Measurements from ENCODE around the gene ZNF253. TPM values are rescaled to one million over a fixed set of nuclear protein-coding genes. Genes with fewer than 3 reads are reported as not detected.
"Not testable (repeated sequence)": the region's sequence is repeated elsewhere in the genome, so short reads cannot be mapped to it uniquely, and the experiment has no call there.

The ZNF253 gene
- total and polyA plus RNA-seq, 2 of the 8 experiments (the other 6 are each of a cell fraction or from before 2014, with no cell fraction given): 8.3 to 64.0 TPM

- no peak for TF ChIP-seq POU5F1 (IDR thresholded peaks at IDR 0.05; ENCODE audit: low read depth, low read length)
- no peak for TF ChIP-seq SRF (IDR thresholded peaks at IDR 0.05; ENCODE audit: low read depth, low read length)
- no peak for TF ChIP-seq MAFK (IDR thresholded peaks at IDR 0.05; ENCODE audit: low read depth, low read length)
- no peak for TF ChIP-seq SUZ12 (IDR thresholded peaks at IDR 0.05; ENCODE audit: low read length)
- no peak for TF ChIP-seq JUN (IDR thresholded peaks at IDR 0.05; ENCODE audit: low read depth, low read length)
- TF ChIP-seq ASH2L (IDR thresholded peaks at IDR 0.05; ENCODE audit: low read length): no peak
These were observed 16.6 kb upstream of the ZNF253 start (continued) for GRCh38 chr19:19849056-19849455.

GRCh38 chr19:19851740-19852139 is 13.9 kb upstream of the ZNF253 start:
- H2BK12ac ChIP-seq (ENCODE audit: low read depth, low read length); H3K14ac ChIP-seq (ENCODE audit: insufficient read length); H3K27me3 ChIP-seq (replicated peaks in 1 of 4; ENCODE audit: control insufficient read depth in 3 of 4, extremely low read depth in 1 of 4, insufficient read depth in 3 of 4, low read length in 3 of 4); H3K4me2 ChIP-seq (ENCODE audit: insufficient read depth in 1 of 2, low read depth in 2 of 2, low read length in 2 of 2); H3K27ac ChIP-seq (ENCODE audit: low read depth, low read length); DNase-seq (ENCODE audit: low read depth in 1 of 2, low spot score in 2 of 2); H3K23ac ChIP-seq (ENCODE audit: insufficient read length); H3K36me3 ChIP-seq (ENCODE audit: control insufficient read depth in 2 of 4, insufficient read depth in 4 of 4, low read length in 3 of 4); H4K8ac ChIP-seq (ENCODE audit: extremely low read depth, insufficient read depth, low read length); H3K4ac ChIP-seq (replicated peaks; ENCODE audit: insufficient read length, low read depth, low read length); H2AK5ac ChIP-seq (ENCODE audit: low read depth, low read length); H3K18ac ChIP-seq (ENCODE audit: extremely low read depth, low read length); H2BK15ac ChIP-seq (ENCODE audit: low read length); H2BK5ac ChIP-seq (ENCODE audit: low read depth, low read length); H2BK20ac ChIP-seq (ENCODE audit: low read length); H3K23me2 ChIP-seq (ENCODE audit: low read depth, low read length); H3K4me3 ChIP-seq (ENCODE audit: extremely low read depth in 1 of 4, insufficient read depth in 2 of 4, low read depth in 3 of 4, low read length in 4 of 4); H3K79me1 ChIP-seq (ENCODE audit: low read depth, low read length); H4K20me1 ChIP-seq (replicated peaks in 1 of 2; ENCODE audit: control insufficient read depth in 1 of 2, insufficient read depth in 2 of 2, low read length in 2 of 2); H4K5ac ChIP-seq (ENCODE audit: insufficient read length, low read depth, low read length); H3K9ac ChIP-seq (replicated peaks in 1 of 4; ENCODE audit: extremely low read depth in 1 of 4, low read depth in 3 of 4, low read length in 3 of 4); H2BK120ac ChIP-seq (replicated peaks; ENCODE audit: low read depth, low read length); FAIRE-seq; H3K56ac ChIP-seq (replicated peaks; ENCODE audit: insufficient read length, low read depth, low read length); H4K91ac ChIP-seq (replicated peaks; ENCODE audit: insufficient read length, low read length); H3K9me3 ChIP-seq (ENCODE audit: insufficient read depth in 2 of 2, low read depth in 1 of 2, low read length in 1 of 2); H2AFZ ChIP-seq (ENCODE audit: low read length); H3K4me1 ChIP-seq (replicated peaks in 1 of 4; ENCODE audit: control insufficient read depth in 3 of 4, insufficient read depth in 4 of 4, low read length in 3 of 4): not testable (repeated sequence)
- 93% methylated on average over 2 of the region's 2 CpGs; no CpG with 5 or more reads in 1 of the 2 experiments for WGBS, 2 experiments (ENCODE audit: extremely low coverage in 1 of 2, insufficient coverage in 1 of 2, insufficient read length in 1 of 2, insufficient replicate concordance in 2 of 2, low coverage in 1 of 2, low lambda C conversion rate in 2 of 2, missing lambda C conversion rate in 1 of 2)
- ChIA-PET CTCF (ENCODE audit: partially characterized antibody) (interaction anchor here (0.9 to 1.1 kb wide), 2 partner anchors 10 to 33 kb away, joined by 4 read pairs; no protein-coding TSS in a partner anchor), POLR2A (ENCODE audit: partially characterized antibody) (interaction anchor here (2.5 to 8.5 kb wide), 3 partner anchors 9 to 51 kb away, joined by 15 to 77 read pairs (median 40); partner anchors contain the start of genes ZNF253 and ZNF93)
- H3K79me2 ChIP-seq (ENCODE audit: control insufficient read depth in 1 of 2, insufficient read depth in 2 of 2, low read length in 2 of 2): peaks cover 0 to 11% of the 10 kb centered on the region in 2 experiments; a peak in 2 of 4 replicates

All from H1 (cell line).